Mononuclear cell (primary cell): Measurements from ENCODE around the gene STARD10. TPM values are rescaled to one million over a fixed set of nuclear protein-coding genes. Genes with fewer than 3 reads are reported as not detected.

Experiments used
- H3K27me3 ChIP-seq: 2 replicates; pipeline ENCODE4 v1.6.0; 2011; ENCODE audit warnings: low read length, control low read depth; ENCODE audit not compliant: insufficient read depth
- H3K4me1 ChIP-seq: 2 replicates; pipeline ENCODE4 v1.5.1; 2011; ENCODE audit warnings: mild to moderate bottlenecking, low read length, control low read depth; ENCODE audit not compliant: insufficient read depth
- H3K4me3 ChIP-seq: 2 replicates; pipeline ENCODE4 v1.5.1; 2011; ENCODE audit warnings: mild to moderate bottlenecking, low read length, moderate library complexity
- H3K9me3 ChIP-seq: 2 replicates; pipeline ENCODE4 v1.5.1; 2011; ENCODE audit warnings: low read depth, mild to moderate bottlenecking, control low read depth, low read length
- total RNA-seq: library from RNA; depleted of rRNA; stranded (reverse); fragments of >200 nt; gene quantifications from one replicate; pipeline ENCODE4 v1.2.3, GENCODE V29; 2012

STARD10 gene
- total RNA-seq, 1 donor: 10.2 TPM

GRCh38 chr11:72719144-72719543, 74.7 kb downstream of the STARD10 start:
- no peaks in the 10 kb centered on the region for H3K9me3 ChIP-seq
- peak overlapping the region; percentile 3 for H3K4me3 ChIP-seq

GRCh38 chr11:72718101-72718501, 75.7 kb downstream of the STARD10 start:
- peaks cover 72% of the 10 kb centered on the region for H3K4me1 ChIP-seq
- no peak overlapping the region for H3K4me3 ChIP-seq
- no peaks in the 10 kb centered on the region for H3K9me3 ChIP-seq
- H3K27me3 ChIP-seq: no peaks in the 10 kb centered on the region

More at GRCh38 chr11:72719144-72719543, 74.7 kb downstream of the STARD10 start:
- H3K27me3 ChIP-seq: no peaks in the 10 kb centered on the region
- peaks cover 83% of the 10 kb centered on the region for H3K4me1 ChIP-seq

- H3K4me1 ChIP-seq: peaks cover 68% of the 10 kb centered on the region
Observed at GRCh38 chr11:72716788-72717435, 76.9 kb downstream of the STARD10 start.

GRCh38 chr11:72716290-72716689, 77.6 kb downstream of the STARD10 start:
- Histone ChIP-seq H3K4me3 (no peak overlapping the region), H3K4me1 (peaks cover 62% of the 10 kb centered on the region), H3K9me3 (no peaks in the 10 kb centered on the region), H3K27me3 (no peaks in the 10 kb centered on the region)

More at GRCh38 chr11:72716788-72717435, 76.9 kb downstream of the STARD10 start:
- H3K4me3 ChIP-seq: no peak overlapping the region
- no peaks in the 10 kb centered on the region for H3K9me3 ChIP-seq
- H3K27me3 ChIP-seq: no peaks in the 10 kb centered on the region

GRCh38 chr11:72712841-72713240, 81.0 kb downstream of the STARD10 start:
- Histone ChIP-seq H3K9me3 (no peaks in the 10 kb centered on the region), H3K4me3 (no peak overlapping the region), H3K4me1 (peaks cover 27% of the 10 kb centered on the region), H3K27me3 (no peaks in the 10 kb centered on the region)

GRCh38 chr11:72712168-72712751, 81.6 kb downstream of the STARD10 start:
- H3K9me3 ChIP-seq: no peaks in the 10 kb centered on the region
- H3K4me1 ChIP-seq: peaks cover 22% of the 10 kb centered on the region
- no peaks in the 10 kb centered on the region for H3K27me3 ChIP-seq
- no peak overlapping the region for H3K4me3 ChIP-seq

GRCh38 chr11:72711141-72711540, 82.7 kb downstream of the STARD10 start:
- H3K27me3 ChIP-seq: no peaks in the 10 kb centered on the region
- H3K9me3 ChIP-seq: no peaks in the 10 kb centered on the region
- H3K4me3 ChIP-seq: no peak overlapping the region
- peaks cover 11% of the 10 kb centered on the region for H3K4me1 ChIP-seq

- no peaks in the 10 kb centered on the region for H3K27me3 ChIP-seq
- H3K9me3 ChIP-seq: no peaks in the 10 kb centered on the region
- H3K4me1 ChIP-seq: peaks cover 9% of the 10 kb centered on the region
- no peak overlapping the region for H3K4me3 ChIP-seq
Observed at GRCh38 chr11:72710278-72710677, 83.6 kb downstream of the STARD10 start.

- Histone ChIP-seq H3K4me3 (no peak overlapping the region), H3K27me3 (no peaks in the 10 kb centered on the region), H3K9me3 (no peaks in the 10 kb centered on the region), H3K4me1 (peaks cover 6% of the 10 kb centered on the region)
Observed at GRCh38 chr11:72709478-72710238, 84.2 kb downstream of the STARD10 start.

GRCh38 chr11:72707032-72707431, 86.8 kb downstream of the STARD10 start:
- Histone ChIP-seq H3K27me3 (no peaks in the 10 kb centered on the region), H3K9me3 (no peaks in the 10 kb centered on the region), H3K4me3 (no peak overlapping the region), H3K4me1 (no peaks in the 10 kb centered on the region)

- no peaks in the 10 kb centered on the region for H3K9me3 ChIP-seq
- no peaks in the 10 kb centered on the region for H3K4me1 ChIP-seq
- no peaks in the 10 kb centered on the region for H3K27me3 ChIP-seq
- no peak overlapping the region for H3K4me3 ChIP-seq
Observed at GRCh38 chr11:72706579-72706978, 87.3 kb downstream of the STARD10 start.

- Histone ChIP-seq H3K4me1 (no peaks in the 10 kb centered on the region), H3K27me3 (no peaks in the 10 kb centered on the region), H3K4me3 (no peak overlapping the region), H3K9me3 (no peaks in the 10 kb centered on the region)
Observed at GRCh38 chr11:72705442-72706365, 88.1 kb downstream of the STARD10 start.

GRCh38 chr11:72704783-72705265, 89.0 kb downstream of the STARD10 start:
- no peaks in the 10 kb centered on the region for H3K4me1 ChIP-seq
- no peaks in the 10 kb centered on the region for H3K27me3 ChIP-seq
- H3K4me3 ChIP-seq: no peak overlapping the region
- no peaks in the 10 kb centered on the region for H3K9me3 ChIP-seq
